ENCODE measurements around the gene IP6K3.

GRCh38 chr6:33772902-33773472 is 26.3 kb upstream of the IP6K3 start:
- TF ChIP-seq CTCF (IDR thresholded peaks at IDR 0.05; ENCODE audit: low read length) (no peak), EZH2 (optimal IDR thresholded peaks at IDR 0.05; ENCODE audit: low read depth, low read length) (no peak), EZH2phosphoT487 (IDR thresholded peaks at IDR 0.05; ENCODE audit: low read length) (no peak)
